ENCODE data around the gene HIGD1C. TPM values are rescaled to one million over a fixed set of nuclear protein-coding genes. Genes with fewer than 3 reads are reported as not detected.

HIGD1C gene
- total and polyA plus RNA-seq, 9 donors = not detected

DNA sequence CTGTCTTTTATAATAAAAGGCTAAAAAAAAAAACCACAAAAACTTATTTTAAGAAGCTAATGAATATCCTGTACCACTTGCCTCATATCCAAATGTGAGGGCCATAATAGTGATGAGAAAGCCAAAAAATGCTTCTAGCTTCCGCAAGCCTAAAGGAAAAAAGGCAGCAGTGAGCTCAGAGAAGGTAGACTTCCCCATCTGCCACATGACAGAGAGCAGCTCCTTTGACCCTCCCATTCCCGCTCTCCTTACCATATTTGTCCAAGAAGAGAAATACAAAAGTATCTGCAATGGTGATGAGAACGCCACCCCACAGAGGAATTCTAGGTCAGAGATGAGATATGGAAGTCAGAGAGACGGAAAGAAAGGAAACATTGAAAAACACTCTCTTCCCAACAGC is 46.7 kb downstream of the HIGD1C start:
- Histone ChIP-seq H3K4me3 (no peak overlapping the region), H3K4me1 (ENCODE audit: insufficient read depth) (no peaks in the 10 kb centered on the region), H3K27ac (no peak overlapping the region), H3K36me3 (no peaks in the 10 kb centered on the region), H3K9me3 (no peaks in the 10 kb centered on the region), H3K27me3 (no peaks in the 10 kb centered on the region)
- TF ChIP-seq, protein P1, sequence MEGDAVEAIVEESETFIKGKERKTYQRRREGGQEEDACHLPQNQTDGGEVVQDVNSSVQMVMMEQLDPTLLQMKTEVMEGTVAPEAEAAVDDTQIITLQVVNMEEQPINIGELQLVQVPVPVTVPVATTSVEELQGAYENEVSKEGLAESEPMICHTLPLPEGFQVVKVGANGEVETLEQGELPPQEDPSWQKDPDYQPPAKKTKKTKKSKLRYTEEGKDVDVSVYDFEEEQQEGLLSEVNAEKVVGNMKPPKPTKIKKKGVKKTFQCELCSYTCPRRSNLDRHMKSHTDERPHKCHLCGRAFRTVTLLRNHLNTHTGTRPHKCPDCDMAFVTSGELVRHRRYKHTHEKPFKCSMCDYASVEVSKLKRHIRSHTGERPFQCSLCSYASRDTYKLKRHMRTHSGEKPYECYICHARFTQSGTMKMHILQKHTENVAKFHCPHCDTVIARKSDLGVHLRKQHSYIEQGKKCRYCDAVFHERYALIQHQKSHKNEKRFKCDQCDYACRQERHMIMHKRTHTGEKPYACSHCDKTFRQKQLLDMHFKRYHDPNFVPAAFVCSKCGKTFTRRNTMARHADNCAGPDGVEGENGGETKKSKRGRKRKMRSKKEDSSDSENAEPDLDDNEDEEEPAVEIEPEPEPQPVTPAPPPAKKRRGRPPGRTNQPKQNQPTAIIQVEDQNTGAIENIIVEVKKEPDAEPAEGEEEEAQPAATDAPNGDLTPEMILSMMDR (IDR thresholded peaks at IDR 0.05) = no peak
- TF ChIP-seq EP300 (IDR thresholded peaks at IDR 0.05) = no peak
- no peak for TF ChIP-seq POLR2A (IDR thresholded peaks at IDR 0.05)
- intact Hi-C loops (cut with DNase I) = no loop called here
- WGBS, 3 donors = 61 to 84% (median 73%) methylated on average over 4 of the region's 4 CpGs
- DNase-seq = no peak

DNA sequence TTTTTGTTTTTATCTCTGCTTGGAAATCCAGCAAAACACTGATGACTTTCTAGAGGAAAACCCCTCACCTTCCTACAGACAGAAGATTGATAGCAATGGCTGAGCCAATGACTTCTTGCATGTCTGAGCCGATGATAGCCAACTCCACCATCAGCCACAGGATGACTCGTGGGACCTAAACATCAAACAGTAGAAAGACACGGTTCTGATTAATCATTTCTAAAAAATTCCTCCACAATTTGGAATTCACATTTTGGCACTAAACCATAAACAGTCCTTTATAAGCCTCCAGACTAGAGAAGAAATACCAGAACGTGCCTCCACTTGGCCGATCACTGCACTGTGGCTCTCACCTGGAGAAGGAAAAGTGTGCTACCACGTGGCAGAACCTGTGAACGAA is 47.9 kb downstream of the HIGD1C start:
- no peaks in the 10 kb centered on the region for H3K27me3 ChIP-seq
- no peaks in the 10 kb centered on the region for H3K4me1 ChIP-seq (ENCODE audit: insufficient read depth)
- WGBS, 3 donors = 64 to 71% (median 68%) methylated on average over 7 of the region's 7 CpGs
- DNase-seq = no peak
- intact Hi-C loops (cut with DNase I) = no loop called here
- no peak overlapping the region for H3K27ac ChIP-seq
- TF ChIP-seq, protein P1 (IDR thresholded peaks at IDR 0.05) = no peak
- no peak for TF ChIP-seq EP300 (IDR thresholded peaks at IDR 0.05)
- H3K9me3 ChIP-seq = no peaks in the 10 kb centered on the region
- H3K36me3 ChIP-seq = no peaks in the 10 kb centered on the region
- H3K4me3 ChIP-seq = no peak overlapping the region

DNA sequence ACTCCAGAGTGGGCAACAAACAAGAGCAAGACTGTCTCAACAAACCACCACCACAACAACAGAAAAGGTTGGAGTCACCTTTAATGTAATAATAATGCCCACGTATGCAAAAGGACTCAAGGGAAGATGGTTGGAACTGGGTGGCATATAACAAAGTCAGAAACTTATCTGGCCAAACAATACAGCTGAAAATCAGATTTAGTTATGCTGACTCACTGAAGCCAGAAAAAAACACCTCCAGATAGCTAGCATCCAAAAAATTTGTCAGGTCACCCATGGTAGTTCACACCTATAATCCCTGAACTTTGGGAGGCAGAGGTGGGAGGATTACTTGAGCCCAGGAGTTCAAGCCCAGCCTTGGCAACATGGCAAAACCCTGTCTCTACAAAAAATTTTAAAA is 49.5 kb downstream of the HIGD1C start:
- WGBS, 3 donors = 89 to 94% (median 91%) methylated on average over 1 of the region's 1 CpG

DNA sequence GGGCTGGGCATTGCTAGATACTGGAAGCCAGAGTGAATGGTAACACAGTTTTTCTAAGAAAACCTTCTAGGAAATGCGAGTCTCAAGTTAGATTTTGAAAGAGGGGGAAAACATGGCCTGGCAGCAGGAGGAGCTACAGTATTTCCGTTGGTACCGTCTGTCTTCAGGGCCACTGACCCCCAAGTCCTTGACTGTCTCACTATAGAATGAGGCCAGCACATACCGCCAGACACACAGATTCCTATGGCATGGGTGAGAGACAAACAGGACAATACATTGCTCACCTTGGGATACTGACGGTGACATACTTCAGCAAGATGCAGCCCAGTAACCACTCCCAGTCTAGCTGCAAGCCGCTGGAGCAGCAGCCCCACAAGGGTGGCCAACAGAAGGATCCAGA is 52.2 kb downstream of the HIGD1C start:
- 56 to 68% (median 67%) methylated on average over 6 of the region's 6 CpGs for WGBS, 3 donors
- no peaks in the 10 kb centered on the region for H3K4me1 ChIP-seq (ENCODE audit: insufficient read depth)
- H3K36me3 ChIP-seq = no peaks in the 10 kb centered on the region
- no peak for DNase-seq
- no peak overlapping the region for H3K27ac ChIP-seq
- no peak overlapping the region for H3K4me3 ChIP-seq
- no peaks in the 10 kb centered on the region for H3K9me3 ChIP-seq
- intact Hi-C loops (cut with DNase I) = no loop called here
- TF ChIP-seq POLR2A (IDR thresholded peaks at IDR 0.05) = no peak
- TF ChIP-seq EP300 (IDR thresholded peaks at IDR 0.05) = no peak
- TF ChIP-seq, protein P1 (IDR thresholded peaks at IDR 0.05) = no peak
- no peaks in the 10 kb centered on the region for H3K27me3 ChIP-seq

More for the DNA sequence above, 49.5 kb downstream of the HIGD1C start:
- no peak for DNase-seq
- no peaks in the 10 kb centered on the region for H3K36me3 ChIP-seq
- no peak overlapping the region for H3K4me3 ChIP-seq
- no peaks in the 10 kb centered on the region for H3K9me3 ChIP-seq
- intact Hi-C loops (cut with DNase I) = no loop called here
- H3K4me1 ChIP-seq (ENCODE audit: insufficient read depth) = no peaks in the 10 kb centered on the region
- no peaks in the 10 kb centered on the region for H3K27me3 ChIP-seq
- no peak overlapping the region for H3K27ac ChIP-seq
- TF ChIP-seq, protein P1 (IDR thresholded peaks at IDR 0.05) = no peak
- TF ChIP-seq POLR2A (IDR thresholded peaks at IDR 0.05) (no peak), EP300 (IDR thresholded peaks at IDR 0.05) (no peak)

DNA sequence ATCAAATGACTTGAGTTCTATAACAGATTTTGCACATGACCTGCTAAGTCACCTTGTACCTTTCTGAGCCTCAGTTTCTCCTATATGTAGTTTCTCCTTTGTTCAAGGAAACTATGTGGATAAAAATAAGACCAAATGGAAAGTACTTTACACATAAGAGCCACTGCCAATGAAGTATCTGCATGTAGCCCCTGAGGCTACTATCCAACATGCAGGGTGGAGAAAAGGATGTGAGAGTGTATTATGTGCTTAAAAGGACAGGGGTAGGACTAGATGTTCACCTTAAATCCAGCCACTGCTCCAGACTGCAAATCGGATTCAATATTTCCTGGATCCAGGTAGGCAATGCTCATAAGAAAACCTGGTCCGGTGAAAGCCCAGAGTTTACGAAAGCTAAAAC is 52.7 kb downstream of the HIGD1C start:
- DNase-seq = no peak
- Histone ChIP-seq H3K27me3 (no peaks in the 10 kb centered on the region), H3K27ac (no peak overlapping the region), H3K36me3 (no peaks in the 10 kb centered on the region), H3K4me3 (no peak overlapping the region), H3K9me3 (no peaks in the 10 kb centered on the region), H3K4me1 (ENCODE audit: insufficient read depth) (peaks cover 4% of the 10 kb centered on the region)
- TF ChIP-seq EP300 (IDR thresholded peaks at IDR 0.05) (no peak), POLR2A (IDR thresholded peaks at IDR 0.05) (no peak)
- TF ChIP-seq, protein P1 (IDR thresholded peaks at IDR 0.05) = no peak
- WGBS, 3 donors = 90 to 97% (median 96%) methylated on average over 3 of the region's 3 CpGs
- intact Hi-C loops (cut with DNase I) = no loop called here
